Fibroblast of gingiva (primary cell): ENCODE data around the gene ARF3.
A peak's percentile ranks its signal among the peaks of the same experiment; 100 is the strongest.

Experiments
- DNase-seq: peaks from one replicate; pipeline ENCODE4 v3.0.0-alpha.2; 2011; ENCODE audit warnings: low read depth

ARF3 gene

GRCh38 chr12:48966177-48966895 lies 9.0 kb upstream of the ARF3 start:
- no peak for DNase-seq

GRCh38 chr12:48965298-48965838 lies 8.1 kb upstream of the ARF3 start:
- no peak for DNase-seq

- no peak for DNase-seq
Measured at GRCh38 chr12:48961801-48962200, 4.5 kb upstream of the ARF3 start.

GRCh38 chr12:48961331-48961730 lies 4.0 kb upstream of the ARF3 start:
- no peak for DNase-seq

GRCh38 chr12:48960834-48961233 lies 3.5 kb upstream of the ARF3 start:
- no peak for DNase-seq

GRCh38 chr12:48958049-48958388 lies 732 bp upstream of the ARF3 start:
- no peak for DNase-seq

GRCh38 chr12:48956279-48957140 lies 777 bp downstream of the ARF3 start:
- DNase-seq = peak; percentile 97

- no peak for DNase-seq
Measured at GRCh38 chr12:48954841-48955501, 2.3 kb downstream of the ARF3 start.

GRCh38 chr12:48954061-48954460 lies 3.2 kb downstream of the ARF3 start:
- DNase-seq = no peak

GRCh38 chr12:48952691-48953090 lies 4.6 kb downstream of the ARF3 start:
- no peak for DNase-seq

GRCh38 chr12:48947727-48948126 lies 9.6 kb downstream of the ARF3 start:
- no peak for DNase-seq

- DNase-seq = no peak
Measured at GRCh38 chr12:48946943-48947342, 10.3 kb downstream of the ARF3 start.

GRCh38 chr12:48946205-48946604 lies 11.1 kb downstream of the ARF3 start:
- peak; percentile 72 for DNase-seq

GRCh38 chr12:48943221-48943620 lies 14.1 kb downstream of the ARF3 start:
- DNase-seq = no peak

GRCh38 chr12:48940181-48940580 lies 17.1 kb downstream of the ARF3 start:
- DNase-seq = no peak

GRCh38 chr12:48938805-48939204 lies 18.5 kb downstream of the ARF3 start:
- no peak for DNase-seq

- DNase-seq = no peak
Measured at GRCh38 chr12:48937170-48937569, 20.1 kb downstream of the ARF3 start.

GRCh38 chr12:48936379-48936979 lies 20.8 kb downstream of the ARF3 start:
- DNase-seq = peak; percentile 57

- no peak for DNase-seq
Measured at GRCh38 chr12:48934312-48934706, 23.0 kb downstream of the ARF3 start.

- no peak for DNase-seq
Measured at GRCh38 chr12:48933664-48934311, 23.5 kb downstream of the ARF3 start.

- no peak for DNase-seq
Measured at GRCh38 chr12:48932878-48933277, 24.4 kb downstream of the ARF3 start.

- no peak for DNase-seq
Measured at GRCh38 chr12:48930475-48930874, 26.8 kb downstream of the ARF3 start.
